ENCODE results near the gene FABP3.
A peak's percentile ranks its signal among the peaks of the same experiment; 100 is the strongest.
"Not testable (repeated sequence)": the region's sequence is repeated elsewhere in the genome, so short reads cannot be mapped to it uniquely, and the experiment has no call there.

Gene FABP3

DNA sequence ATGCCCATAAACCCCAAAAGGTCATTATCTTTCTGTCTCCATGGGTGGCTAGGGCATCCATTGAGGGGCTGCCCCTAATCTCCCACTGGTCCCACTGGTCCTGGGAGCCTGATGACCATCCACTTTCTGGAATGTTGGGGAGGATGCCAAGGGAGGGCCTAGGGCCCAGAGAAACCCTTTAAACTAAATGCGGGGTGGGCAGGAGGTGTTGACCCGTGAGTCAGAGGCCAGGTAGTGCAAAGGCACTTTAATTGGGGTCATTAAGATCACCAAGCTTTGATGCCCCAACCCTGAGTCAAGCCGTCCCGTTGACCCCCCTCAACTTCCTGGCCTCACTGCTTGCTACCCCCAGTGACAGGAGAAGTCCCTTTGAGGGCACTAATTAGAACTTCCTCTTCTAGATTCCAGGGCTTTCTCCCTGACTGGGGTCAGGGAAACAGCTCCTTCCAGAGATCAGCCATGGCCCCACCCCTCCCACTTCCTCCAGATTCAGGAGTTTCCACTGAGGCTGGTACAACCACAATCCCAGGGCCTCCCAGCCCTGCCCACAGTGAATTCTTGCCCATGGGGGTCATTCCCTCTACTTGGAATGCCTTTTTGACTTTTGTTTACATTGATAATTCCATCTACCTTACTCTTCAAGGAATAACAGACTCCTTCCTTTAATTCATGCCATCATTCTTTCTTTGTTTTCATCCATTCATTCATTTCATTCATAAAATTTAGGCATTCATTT, 24.7 kb upstream of the FABP3 start:
- DNase-seq: no peak

DNA sequence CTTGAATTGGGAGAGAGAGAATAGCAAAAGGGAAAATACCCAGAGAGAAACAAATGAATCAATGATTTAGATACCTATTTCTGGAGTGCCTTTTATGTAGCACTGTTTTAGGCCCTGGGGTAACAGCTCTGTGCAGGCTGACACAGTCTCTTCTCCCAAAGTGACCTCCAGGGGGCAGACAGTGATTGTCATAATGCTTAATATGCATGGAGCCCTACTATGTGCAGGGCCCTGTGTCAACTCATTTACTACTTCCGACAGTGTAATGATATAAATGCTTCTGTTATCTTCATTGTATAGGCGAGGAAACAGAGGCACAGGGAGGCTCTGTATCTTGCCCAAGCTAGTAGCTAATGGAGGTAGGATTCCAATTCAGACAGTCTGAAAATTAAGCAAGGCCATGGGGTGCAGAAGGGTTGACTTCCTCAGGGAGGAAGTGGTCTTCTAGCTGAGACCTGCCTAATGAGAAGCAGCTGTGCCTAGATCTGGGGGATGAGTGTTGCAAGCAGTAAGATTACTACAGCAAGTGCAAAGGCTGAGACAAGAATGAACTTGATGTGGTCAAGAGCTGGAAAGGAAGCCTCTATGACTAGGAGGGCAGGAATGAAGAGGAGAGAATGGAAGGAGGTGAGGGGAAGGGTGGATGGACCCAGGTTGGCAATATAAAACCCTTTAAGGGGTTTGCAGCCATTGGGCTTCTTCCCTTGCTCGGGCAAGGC, 23.9 kb upstream of the FABP3 start:
- DNase-seq: no peak

GRCh38 chr1:31394584-31395193, 21.8 kb upstream of the FABP3 start:
- DNase-seq: peak; percentile 88 to 91

- DNase-seq: no peak
These were observed 20.6 kb upstream of the FABP3 start for GRCh38 chr1:31393463-31393862.

DNA sequence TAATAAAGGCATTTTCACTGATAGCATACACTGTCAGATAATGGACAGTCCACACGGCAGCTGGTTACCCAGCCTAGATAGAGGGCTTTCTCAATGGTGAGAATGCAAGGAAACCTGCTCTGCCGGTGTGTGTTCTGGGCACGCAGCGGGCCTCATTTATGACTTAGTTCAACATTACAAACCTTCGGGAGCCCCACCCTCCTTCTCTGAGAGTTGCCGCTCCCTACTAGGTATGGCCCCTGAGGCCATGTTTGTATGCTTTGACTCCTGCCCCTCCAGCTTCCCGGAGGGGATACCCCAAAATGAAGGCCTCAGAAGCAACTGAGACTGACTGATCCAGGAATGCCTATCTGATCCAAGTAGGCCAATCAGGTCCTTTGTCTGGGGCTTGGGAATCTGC, 17.2 kb upstream of the FABP3 start:
- DNase-seq: no peak

DNA sequence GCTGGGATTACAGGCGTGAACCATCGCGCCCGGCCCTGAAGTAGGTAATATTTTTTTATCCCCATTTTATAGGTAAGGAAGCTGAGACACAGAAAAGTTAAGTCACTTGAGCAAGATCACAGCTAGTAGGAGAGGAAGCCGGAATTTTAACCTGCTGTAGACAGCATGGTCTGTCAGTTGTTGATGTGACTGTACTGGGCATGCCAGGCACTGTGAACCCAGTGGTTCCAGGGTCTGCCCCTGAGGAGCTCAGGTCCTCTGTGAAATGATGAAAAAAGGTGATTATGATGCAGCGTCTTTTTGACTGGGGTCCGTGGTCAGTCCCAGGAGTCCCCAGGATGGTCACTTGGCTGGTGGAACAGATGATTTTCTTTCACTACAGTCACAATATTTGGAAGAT, 16.7 kb upstream of the FABP3 start:
- DNase-seq: no peak

DNA sequence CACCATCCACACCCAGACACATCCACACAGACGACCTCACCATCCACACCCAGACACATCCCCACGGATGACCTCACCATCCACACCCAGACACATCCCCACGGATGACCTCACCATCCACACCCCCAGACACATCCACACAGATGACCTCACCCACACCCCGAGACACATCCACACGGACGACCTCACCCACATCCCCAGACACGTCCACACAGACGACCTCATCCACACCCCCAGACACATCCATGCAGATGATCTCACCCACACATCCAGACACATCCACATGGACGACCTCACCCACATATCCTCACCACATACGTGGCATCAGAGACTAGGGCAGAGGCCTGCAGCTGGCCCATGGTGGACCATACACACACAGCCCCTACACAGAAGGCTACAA, 14.7 kb upstream of the FABP3 start:
- no peak for DNase-seq

DNA sequence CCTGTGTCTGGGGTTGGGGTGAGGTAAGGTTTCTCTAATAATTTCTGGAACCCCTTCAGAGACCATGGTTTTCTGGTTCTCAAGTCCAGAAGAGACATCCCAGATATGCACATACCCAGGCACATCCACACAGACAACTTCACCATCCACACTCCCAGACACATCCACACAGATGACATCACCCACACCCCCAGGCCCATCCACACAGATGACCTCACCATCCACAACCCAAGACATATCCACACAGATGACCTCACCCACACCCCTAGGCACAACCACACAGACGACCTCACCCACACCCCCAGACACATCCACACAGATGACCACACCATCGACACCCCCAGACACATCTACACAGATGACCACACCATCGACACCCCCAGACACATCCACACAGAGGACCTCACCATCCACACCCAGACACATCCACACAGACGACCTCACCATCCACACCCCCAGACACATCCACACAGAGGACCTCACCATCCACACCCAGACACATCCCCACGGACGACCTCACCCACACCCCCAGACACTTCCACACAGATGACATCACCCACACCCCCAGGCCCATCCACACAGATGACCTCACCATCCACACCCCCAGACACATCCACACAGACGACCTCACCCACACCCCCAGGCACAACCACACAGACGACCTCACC, 13.8 kb upstream of the FABP3 start:
- DNase-seq: not testable (repeated sequence)

DNA sequence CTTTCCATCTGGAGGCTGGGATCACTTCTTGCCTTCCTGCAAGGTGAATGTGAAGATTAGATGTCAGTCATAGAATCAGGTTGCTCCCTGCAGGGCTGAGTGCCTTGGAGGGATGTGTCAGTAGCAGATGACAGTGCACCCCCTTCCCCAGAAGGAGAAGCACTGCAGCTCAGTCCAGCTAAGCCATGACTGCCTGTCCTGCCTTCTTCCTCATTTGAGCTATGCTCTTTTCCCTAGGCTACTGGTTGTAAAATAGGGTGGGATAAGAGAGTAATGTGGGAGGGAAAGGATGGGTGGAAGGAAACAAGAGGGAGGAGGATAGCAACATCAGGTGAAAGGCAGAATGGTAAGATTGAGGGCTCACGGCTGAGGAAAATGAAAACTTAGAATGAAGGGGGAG, 11.1 kb upstream of the FABP3 start:
- DNase-seq: no peak

DNA sequence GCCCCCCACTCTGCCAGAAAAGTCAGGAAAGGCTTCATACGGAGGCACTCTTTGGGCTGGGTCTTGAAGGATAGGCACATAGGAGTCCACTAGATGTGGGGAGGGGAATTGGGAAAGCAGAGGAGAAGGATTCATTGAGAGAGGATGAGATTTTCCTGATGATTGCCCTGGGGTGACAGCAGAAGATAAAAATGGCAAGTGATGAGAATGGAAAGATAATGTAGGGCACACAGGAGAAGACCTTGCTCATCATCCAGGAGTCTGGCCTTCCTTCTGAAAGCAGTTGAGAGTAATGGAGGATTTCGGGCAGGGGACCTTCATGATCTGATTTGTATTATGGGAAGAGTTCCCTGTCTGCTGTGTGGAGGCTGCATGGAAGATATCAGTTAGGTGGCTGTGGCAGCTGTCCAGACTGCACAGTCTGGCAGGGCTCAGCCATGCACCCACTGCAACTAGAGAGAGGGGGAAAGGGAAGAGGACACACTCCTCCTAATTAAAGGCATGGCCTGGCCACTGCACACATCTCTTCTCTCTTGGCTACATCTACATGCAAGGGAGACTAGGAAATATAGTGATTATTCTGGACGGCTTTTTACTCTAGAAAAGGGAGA, 9.6 kb upstream of the FABP3 start:
- DNase-seq: no peak

DNA sequence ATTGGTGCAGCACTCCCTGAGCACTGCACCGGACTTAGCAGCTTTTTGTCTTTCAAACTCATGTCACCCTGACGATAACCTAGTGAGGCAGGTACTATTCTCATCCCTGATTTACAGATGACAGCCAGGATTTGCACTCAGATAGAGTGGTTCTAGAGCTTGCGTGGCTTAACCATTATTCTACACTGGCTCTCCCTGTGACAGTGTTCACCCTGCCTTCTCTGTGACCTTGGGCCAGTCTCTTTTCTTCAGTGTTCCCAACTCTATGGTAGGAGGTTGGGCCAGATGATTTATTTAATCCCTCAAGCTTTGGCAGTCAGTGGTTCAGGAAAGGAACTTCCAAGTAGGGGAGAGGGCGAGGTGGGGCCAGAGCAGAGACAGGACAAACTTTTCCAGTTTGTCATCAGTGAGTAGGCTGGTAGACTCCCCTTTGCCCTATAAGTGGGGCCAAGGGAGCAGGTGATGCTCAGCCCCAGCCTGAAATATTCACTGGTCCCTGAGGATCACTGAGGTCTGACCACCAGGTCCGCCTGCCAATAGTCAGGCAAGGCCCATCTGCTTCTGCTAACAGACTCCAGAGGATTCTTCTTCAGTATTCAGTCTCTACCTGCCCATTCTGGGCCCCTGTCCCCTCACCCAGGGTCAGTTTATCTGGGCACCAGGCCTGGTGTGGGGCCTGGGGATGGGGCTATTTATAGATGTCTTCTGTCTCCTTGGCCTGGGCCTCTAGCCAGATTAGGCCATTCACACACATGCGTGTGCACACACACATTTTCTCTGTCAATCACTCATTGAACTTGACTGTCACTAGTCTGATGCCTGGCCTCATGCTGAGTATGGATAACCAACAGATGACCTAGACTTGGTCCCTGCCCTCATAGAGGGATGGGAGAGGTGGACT, 8.8 kb upstream of the FABP3 start:
- no peak for DNase-seq

DNA sequence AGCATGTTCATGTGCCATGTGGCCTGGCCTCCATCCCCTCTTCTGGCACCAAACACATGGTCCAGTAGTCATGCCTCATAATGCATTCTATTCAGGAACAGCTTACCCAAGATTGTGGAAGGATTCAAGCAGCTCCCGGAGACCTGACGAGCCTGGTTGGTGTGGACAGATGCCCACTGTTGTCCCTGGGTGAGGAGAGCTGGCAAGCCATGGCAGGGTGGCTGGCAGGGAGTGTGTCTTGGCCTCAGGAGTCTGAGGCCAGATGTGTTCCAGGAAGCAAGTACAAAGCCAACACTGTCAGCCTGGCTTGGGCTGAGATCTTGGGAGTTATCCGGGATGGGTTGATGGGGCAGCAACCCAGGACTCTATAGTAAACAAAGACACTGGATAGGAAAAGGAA, 7.3 kb upstream of the FABP3 start:
- no peak for DNase-seq

DNA sequence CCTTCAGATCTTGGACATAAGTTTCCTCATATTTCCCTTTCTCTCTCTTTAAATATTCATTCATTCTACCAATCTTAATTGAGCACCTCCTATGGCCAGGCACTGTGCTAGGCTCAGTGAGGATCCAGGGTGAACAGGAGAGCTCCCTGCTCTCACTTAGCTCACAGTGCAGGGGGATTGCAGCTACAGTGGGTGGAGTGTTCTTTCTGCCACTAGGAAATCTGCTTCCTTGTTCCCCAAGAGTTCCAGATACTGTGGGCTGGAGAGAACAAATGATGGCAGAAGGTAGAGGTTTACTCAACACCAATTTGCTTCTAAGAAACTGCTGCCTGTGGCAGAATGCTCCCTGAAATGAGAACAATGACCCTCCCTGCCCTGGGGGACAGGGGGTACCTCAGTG, 5.1 kb upstream of the FABP3 start:
- DNase-seq: no peak

GRCh38 chr1:31377364-31377863, 4.5 kb upstream of the FABP3 start:
- no peak for DNase-seq

DNA sequence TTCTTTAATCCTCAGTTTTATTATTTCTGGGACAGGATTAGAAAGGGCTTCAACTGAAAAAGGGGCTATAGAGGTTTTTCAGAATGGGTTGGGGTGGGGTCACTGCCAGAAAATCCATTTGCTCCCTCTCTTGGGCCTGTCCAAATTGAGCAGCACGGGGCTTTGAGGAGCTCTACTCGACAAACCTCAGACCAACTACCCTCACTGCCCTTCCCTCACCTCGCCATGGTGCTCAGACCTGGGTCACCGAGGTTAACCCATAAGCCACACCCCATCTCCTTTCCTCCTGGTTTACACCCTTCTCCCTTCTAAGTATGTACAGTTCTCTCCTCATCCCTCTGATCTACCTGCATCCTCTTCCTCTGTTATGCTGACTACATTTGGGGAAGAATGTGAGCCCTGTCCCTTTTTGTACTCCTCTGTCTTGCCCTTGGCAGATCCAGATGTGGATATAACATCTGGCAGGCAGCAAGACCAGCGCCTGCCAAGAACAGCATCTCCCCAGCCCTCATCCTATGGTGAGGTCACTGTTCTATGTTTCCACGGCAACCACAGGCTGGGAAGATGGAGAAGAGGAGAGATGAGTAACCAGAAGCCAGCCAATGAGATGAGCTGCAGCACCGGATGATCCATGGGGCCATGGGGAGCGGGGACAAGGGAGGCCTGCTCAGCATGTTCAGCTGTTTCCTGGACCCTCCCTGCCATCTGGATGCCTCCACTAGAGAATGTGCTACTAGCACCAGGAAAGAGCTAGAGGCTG, 3.7 kb upstream of the FABP3 start:
- DNase-seq: no peak

DNA sequence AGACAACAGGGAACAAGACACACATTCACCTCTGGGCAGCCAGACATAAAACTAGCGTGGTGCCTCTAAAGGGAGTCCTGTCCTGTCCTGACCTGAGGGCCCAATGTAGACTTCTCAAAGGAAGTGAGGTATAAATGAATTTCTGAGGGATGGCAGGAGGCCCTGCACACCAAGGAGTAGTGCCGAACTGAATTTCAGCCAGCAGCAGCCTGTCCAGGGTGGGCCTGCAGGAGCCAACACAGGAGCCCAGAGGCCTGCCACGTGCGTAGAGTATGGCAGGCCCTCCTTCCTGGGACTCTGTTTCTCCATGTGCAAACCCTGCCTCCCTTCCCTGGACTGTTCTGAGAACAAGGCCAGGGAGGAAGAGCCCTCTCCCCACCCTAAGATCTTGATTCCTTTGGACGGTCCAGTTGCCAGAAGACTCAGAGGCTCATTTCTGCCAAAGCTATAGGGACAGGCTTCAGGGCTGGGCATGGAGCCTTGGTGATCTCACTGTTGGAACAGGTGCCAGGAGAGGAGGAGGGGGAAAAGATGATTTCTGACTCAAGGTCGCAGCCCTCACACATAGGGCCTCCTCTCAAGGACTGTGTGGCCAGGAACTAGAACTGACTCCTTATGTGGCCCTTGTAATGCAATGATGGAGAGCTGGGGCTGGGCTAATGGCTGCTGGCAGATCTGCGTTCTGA, 1.8 kb upstream of the FABP3 start:
- DNase-seq: no peak

- DNase-seq: no peak
These were observed 1.1 kb upstream of the FABP3 start for GRCh38 chr1:31373897-31374486.

DNA sequence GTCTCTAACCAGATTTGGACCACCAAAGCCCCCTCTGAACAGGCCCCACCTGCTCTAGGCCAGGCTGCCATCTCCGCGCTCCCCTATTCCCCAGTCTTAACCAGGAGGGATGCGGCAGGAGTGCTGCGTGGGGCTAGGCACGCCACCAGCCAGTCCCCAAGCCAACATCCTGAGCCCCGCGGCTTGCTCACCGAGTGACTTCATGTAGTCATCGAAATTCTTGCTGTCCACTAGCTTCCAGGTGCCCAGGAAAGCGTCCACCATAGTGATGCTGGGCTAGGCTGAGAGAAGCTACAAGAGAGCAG, 173 bp downstream of the FABP3 start:
- DNase-seq: no peak

DNA sequence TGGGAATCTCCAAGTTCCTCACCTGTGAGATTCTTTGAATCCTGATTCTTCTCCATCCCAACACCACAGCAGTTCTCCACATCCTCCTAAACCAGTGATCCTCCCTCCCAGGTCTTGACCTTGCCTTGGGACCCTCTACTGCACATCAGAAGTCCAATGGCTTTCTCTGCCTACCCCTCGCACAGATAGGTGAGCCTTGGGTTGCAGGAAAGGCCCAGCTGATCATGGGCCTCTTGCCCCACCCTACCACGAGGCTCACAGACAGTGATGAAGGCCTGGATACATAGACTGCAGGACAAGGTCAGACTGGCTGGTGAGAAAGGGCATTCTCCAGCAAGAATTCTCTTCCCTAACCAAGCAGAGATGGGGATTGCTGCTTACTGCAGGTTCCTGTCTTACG, 825 bp downstream of the FABP3 start:
- no peak for DNase-seq

All from activated CD4-positive, alpha-beta T cell treated with anti-CD3 and anti-CD28 coated beads, Interleukin-2, amount 50 U/mL, for 48 hours (primary cell).